Measurements from ENCODE around the gene SEC24D. TPM values are rescaled to one million over a fixed set of nuclear protein-coding genes. Genes with fewer than 3 reads are reported as not detected.

SEC24D gene
- total RNA-seq, 1 experiment from 2014 or later, result 61.5 TPM

DNA sequence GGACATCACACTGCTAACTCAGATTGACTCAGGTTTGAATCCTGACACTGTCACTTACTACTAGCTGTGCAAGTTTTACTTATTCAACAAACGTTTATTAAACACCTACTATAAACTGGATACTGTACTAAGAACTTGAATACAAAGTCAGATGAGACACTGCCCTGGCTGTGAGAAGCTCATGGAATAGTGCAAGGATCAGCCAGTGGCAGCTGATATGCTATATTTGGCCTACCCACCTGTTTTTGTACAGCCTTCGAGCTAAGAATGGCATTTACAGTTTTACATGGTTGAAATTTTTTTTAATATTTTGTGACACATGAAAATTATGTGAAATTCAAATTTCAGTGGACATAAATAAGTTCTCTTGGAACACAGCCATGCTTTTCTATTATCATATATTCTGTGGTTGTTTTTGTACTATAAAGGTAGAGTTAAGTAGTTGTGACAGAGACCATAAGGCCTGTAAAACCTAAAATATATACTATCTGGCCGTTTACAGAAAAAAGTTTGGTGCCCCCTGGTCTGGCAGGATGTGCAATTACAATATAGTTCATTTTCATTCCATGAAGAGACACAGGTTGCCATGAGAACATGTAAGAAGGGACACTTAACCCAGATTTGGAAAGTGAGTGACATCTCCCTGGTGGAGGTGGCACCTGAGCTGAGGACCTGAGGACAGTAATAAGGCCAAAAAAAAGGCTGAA is 3.4 kb upstream of the SEC24D start:
- H3K27ac Mint-ChIP-seq, result no peak overlapping the region
- no peaks in the 10 kb centered on the region for H3K9me3 Mint-ChIP-seq
- no CpG with 5 or more reads among the region's 3 CpGs for WGBS (ENCODE audit: extremely low coverage, insufficient read length, low lambda C conversion rate)

More for the DNA sequence above, 3.4 kb upstream of the SEC24D start:
- Histone ChIP-seq H3K9ac (ENCODE audit: extremely low read depth, insufficient read length, low read length) (no peak overlapping the region), H4K20me1 (ENCODE audit: control insufficient read depth, insufficient read depth, insufficient read length) (peaks cover 3% of the 10 kb centered on the region), H2AK5ac (ENCODE audit: insufficient read length, low read length) (no peak overlapping the region), H4K8ac (replicated peaks; ENCODE audit: insufficient read length, low read depth, low read length) (no peak overlapping the region), H3K18ac (ENCODE audit: insufficient read length, low read depth, low read length) (no peak overlapping the region), H3K79me2 (ENCODE audit: insufficient read depth, low read length) (no peaks in the 10 kb centered on the region), H2BK120ac (ENCODE audit: low read depth, low read length, poor library complexity, severe bottlenecking) (no peak overlapping the region), H3K23ac (ENCODE audit: insufficient read length, low read depth, low read length) (no peak overlapping the region), H2AFZ (ENCODE audit: low read length) (no peak overlapping the region), H3K23me2 (ENCODE audit: insufficient read length, low read depth, low read length, poor library complexity, severe bottlenecking) (peaks cover 15% of the 10 kb centered on the region), H3K56ac (ENCODE audit: insufficient read length, low read depth, low read length) (no peak overlapping the region), H3K79me1 (ENCODE audit: insufficient read depth, low read depth, low read length, poor library complexity, severe bottlenecking) (no peaks in the 10 kb centered on the region), H3T11ph (ENCODE audit: low read length) (no peak overlapping the region), H2BK12ac (ENCODE audit: insufficient read length, low read depth, low read length) (no peak overlapping the region), H3K14ac (ENCODE audit: insufficient read depth, low read length) (no peak overlapping the region), H2BK15ac (ENCODE audit: low read depth, low read length) (no peak overlapping the region), H3K4ac (ENCODE audit: low read depth, low read length) (no peak overlapping the region), H4K91ac (ENCODE audit: insufficient read length, low read depth, low read length) (no peak overlapping the region), H2BK5ac (ENCODE audit: insufficient read length, low read length) (no peak overlapping the region), H3K4me2 (ENCODE audit: insufficient read depth, insufficient read length, low read length) (no peak overlapping the region), H3K9me3 (ENCODE audit: control insufficient read depth, low read depth, low read length) (no peaks in the 10 kb centered on the region), H3K27ac (ENCODE audit: insufficient read length, low read depth, low read length) (no peak overlapping the region), H4K5ac (ENCODE audit: insufficient read length, low read depth, low read length) (no peak overlapping the region), H3K4me1 (ENCODE audit: insufficient read depth, low read length) (peaks cover 7% of the 10 kb centered on the region; the same call in 1 of the 2 replicates), H3K27me3 (ENCODE audit: insufficient read depth, low read length) (no peaks in the 10 kb centered on the region), H2BK20ac (ENCODE audit: low read depth, low read length, poor library complexity, severe bottlenecking) (no peak overlapping the region)
- Mint-ChIP-seq H3K4me3 (no peak overlapping the region), H3K36me3 (ENCODE audit: insufficient read depth in 1 of 3, low read depth in 3 of 3) (peaks cover 0 to 1% (median 0%) of the 10 kb centered on the region in 3 experiments; a peak in 3 of 7 replicates), H3K27me3 (ENCODE audit: low read depth) (no peaks in the 10 kb centered on the region), H3K4me1 (peaks cover 22 to 34% of the 10 kb centered on the region in 2 experiments)
- TF ChIP-seq CTCF (conservative IDR thresholded peaks at IDR 0.05), result no peak
- DNase-seq, result no peak
